Stimulated activated CD8-positive, alpha-beta memory T cell treated with anti-CD3 and anti-CD28 coated beads, Interleukin-4, amount 100 ng/mL, for 4 hours (primary cell): ENCODE measurements around the gene SLC66A1.

ENCODE experiments used
- DNase-seq, 2 donors: peaks; one replicate each; pipeline ENCODE4 v3.0.0-alpha.2; 2020; ENCODE audit warnings: low read depth in 2 of 2, low spot score in 1 of 2

Gene SLC66A1

GRCh38 chr1:19342062-19342750, 30.1 kb downstream of the SLC66A1 start:
- DNase-seq: no peak

GRCh38 chr1:19342894-19343616, 30.9 kb downstream of the SLC66A1 start:
- DNase-seq: no peak

GRCh38 chr1:19343617-19344350, 31.7 kb downstream of the SLC66A1 start:
- no peak for DNase-seq

GRCh38 chr1:19344372-19344810, 32.3 kb downstream of the SLC66A1 start:
- DNase-seq: no peak

GRCh38 chr1:19344831-19345230, 32.7 kb downstream of the SLC66A1 start:
- DNase-seq: no peak

GRCh38 chr1:19345391-19345790, 33.3 kb downstream of the SLC66A1 start:
- DNase-seq: no peak

- no peak for DNase-seq
Measured at GRCh38 chr1:19346026-19346425, 33.9 kb downstream of the SLC66A1 start.

GRCh38 chr1:19347533-19348172, 35.5 kb downstream of the SLC66A1 start:
- DNase-seq: no peak

- no peak for DNase-seq
Measured at GRCh38 chr1:19348441-19349198, 36.5 kb downstream of the SLC66A1 start.

- DNase-seq: no peak
Measured at GRCh38 chr1:19349999-19350398, 37.9 kb downstream of the SLC66A1 start.

GRCh38 chr1:19350566-19350965, 38.4 kb downstream of the SLC66A1 start:
- DNase-seq: no peak

GRCh38 chr1:19351873-19352272, 39.7 kb downstream of the SLC66A1 start:
- DNase-seq: no peak

GRCh38 chr1:19352839-19353238, 40.7 kb downstream of the SLC66A1 start:
- no peak for DNase-seq

GRCh38 chr1:19353596-19353995, 41.5 kb downstream of the SLC66A1 start:
- DNase-seq: no peak

- DNase-seq: no peak
Measured at GRCh38 chr1:19354531-19354981, 42.4 kb downstream of the SLC66A1 start.

GRCh38 chr1:19356266-19356665, 44.1 kb downstream of the SLC66A1 start:
- DNase-seq: no peak

- DNase-seq: no peak
Measured at GRCh38 chr1:19357299-19357986, 45.3 kb downstream of the SLC66A1 start.

GRCh38 chr1:19358710-19359109, 46.6 kb downstream of the SLC66A1 start:
- no peak for DNase-seq

GRCh38 chr1:19359357-19359756, 47.2 kb downstream of the SLC66A1 start:
- no peak for DNase-seq

- no peak for DNase-seq
Measured at GRCh38 chr1:19360016-19360415, 47.9 kb downstream of the SLC66A1 start.
